K562 (cell line): Measurements from ENCODE around the gene MINAR1. TPM values are rescaled to one million over a fixed set of nuclear protein-coding genes. Genes with fewer than 3 reads are reported as not detected.

Experiments used
- ATAC-seq: fragments of 200-7000 bp; cut with Tn5 transposase; 3 replicates; pipeline ENCODE4 v1.9.1; 2020; ENCODE audit warnings: moderate library complexity
- BruUV-seq: library from RNA; stranded (reverse); fragments of 400-500 nt; replicated peaks from 2 replicates; lab custom pipeline; 2021; lab: Mats Ljungman, UMichigan
- CTCF ChIA-PET: fragments of 300-600 bp; formaldehyde crosslinking; extraction: SDS; loops from one replicate; lab custom pipeline; 2021; ENCODE audit warnings: low intra/inter-chr PET ratio; lab: Yijun Ruan, JAX
- POLR2A ChIA-PET: fragments of 300-600, 350-650 bp; sonication (Branson Sonifier 250); formaldehyde crosslinking; extraction: SDS; loops from one replicate; lab custom pipeline; 2021; ENCODE audit warnings: antibody characterized with exemption, inconsistent platforms; lab: Yijun Ruan, JAX
- DNase-seq, 4 experiments: peaks; one replicate each; pipeline versions ENCODE4 v3.0.0 to v3.0.0-alpha.2; 2011 to 2018; ENCODE audit warnings: low spot score in 3 of 4, mixed read lengths in 3 of 4; ENCODE audit errors: extremely low read depth in 1 of 4
- FAIRE-seq: peaks from 2 replicates; lab custom pipeline; 2011; peaks lifted over from hg19 to GRCh38; lab: Jason Lieb, UNC
- H2AFZ ChIP-seq: 2 replicates; pipeline ENCODE4 v1.6.0; 2011; ENCODE audit warnings: low read depth, low read length, control low read depth, inconsistent platforms
- H3K27ac ChIP-seq: fragments of 200-600 bp; 3 replicates; pipeline ENCODE4 v1.8.0; 2011; ENCODE audit warnings: low read depth, mild to moderate bottlenecking, control low read depth, inconsistent platforms, low read length, moderate library complexity, mixed read lengths; ENCODE audit errors: extremely low read depth
- H3K27me3 ChIP-seq, 2 experiments: fragments of 300-600 bp in 1 of 2; 2 replicates in 1 of 2; 3 replicates in 1 of 2; pipeline versions ENCODE4 v1.6.0 to v1.8.0; 2011; ENCODE audit warnings: inconsistent platforms in 2 of 2, low read length in 2 of 2, mild to moderate bottlenecking in 1 of 2, mixed read lengths in 1 of 2, moderate library complexity in 1 of 2; ENCODE audit not compliant: control insufficient read depth in 2 of 2, insufficient read depth in 2 of 2
- H3K36me3 ChIP-seq: fragments of 300-600 bp; 3 replicates; pipeline ENCODE4 v1.8.0; 2011; ENCODE audit warnings: mild to moderate bottlenecking, low read length, inconsistent platforms; ENCODE audit not compliant: control insufficient read depth, insufficient read depth
- H3K4me1 ChIP-seq, 2 experiments: fragments of 200-600 bp in 1 of 2; replicated peaks in 1 of 2; 2 replicates in 1 of 2; 3 replicates in 1 of 2; pipeline versions ENCODE4 v1.5.1 to v1.8.0; 2011; ENCODE audit warnings: inconsistent platforms in 2 of 2, low read length in 2 of 2, mild to moderate bottlenecking in 1 of 2, mixed read lengths in 1 of 2, moderate library complexity in 1 of 2; ENCODE audit not compliant: control insufficient read depth in 2 of 2, insufficient read depth in 2 of 2
- H3K4me2 ChIP-seq: 2 replicates; pipeline ENCODE4 v1.6.1; 2011; ENCODE audit warnings: low read length, control low read depth, inconsistent platforms, mixed read lengths; ENCODE audit not compliant: insufficient read depth
- H3K4me3 ChIP-seq: fragments of 200-600 bp; sonication (generic), shearing (Covaris generic); 2 replicates; pipeline ENCODE4 v1.5.1; 2016; ENCODE audit warnings: control low read depth, inconsistent platforms
- H3K79me2 ChIP-seq: fragments of 200-600 bp; 3 replicates; pipeline ENCODE4 v1.8.0; 2011; ENCODE audit warnings: low read length, inconsistent platforms; ENCODE audit not compliant: control insufficient read depth, insufficient read depth
- H3K9ac ChIP-seq, 2 experiments: 2 replicates each; pipeline versions ENCODE4 v1.6.0 to v1.6.1; 2011; ENCODE audit warnings: low read depth in 2 of 2, low read length in 2 of 2, control low read depth in 1 of 2, inconsistent platforms in 1 of 2, mild to moderate bottlenecking in 1 of 2, mixed read lengths in 1 of 2; ENCODE audit not compliant: insufficient read depth in 1 of 2
- H3K9me1 ChIP-seq: one replicate; pipeline ENCODE4 v1.6.0; 2011; ENCODE audit warnings: inconsistent platforms, mild to moderate bottlenecking, low read length, moderate library complexity; ENCODE audit not compliant: control insufficient read depth, insufficient read depth
- H3K9me3 ChIP-seq: replicated peaks from 2 replicates; pipeline ENCODE4 v1.5.1; 2011; ENCODE audit warnings: low read depth, low read length, inconsistent platforms; ENCODE audit not compliant: control insufficient read depth, insufficient read depth
- H4K20me1 ChIP-seq: replicated peaks from 2 replicates; pipeline ENCODE4 v1.6.1; 2011; ENCODE audit warnings: low read length, inconsistent platforms, mixed read lengths; ENCODE audit not compliant: control insufficient read depth, insufficient read depth
- E2F6 ChIP-seq, 2 experiments: IDR thresholded peaks; 2 replicates each; pipeline ENCODE4 v1.6.1; 2011; ENCODE audit warnings: borderline replicate concordance in 1 of 2, control low read depth in 1 of 2, low read depth in 1 of 2, low read length in 1 of 2, mild to moderate bottlenecking in 1 of 2, mixed read lengths in 1 of 2, moderate library complexity in 1 of 2; ENCODE audit not compliant: insufficient read depth in 1 of 2, insufficient read length in 1 of 2, poor library complexity in 1 of 2, severe bottlenecking in 1 of 2; ENCODE audit errors: extremely low read depth in 1 of 2
- FUS ChIP-seq: fragments of 200-400 bp; formaldehyde crosslinking; optimal IDR thresholded peaks from 2 replicates; pipeline ENCODE3; 2017; ENCODE audit warnings: low read depth, low read length
- NFRKB ChIP-seq: fragments of 450-650 bp; IDR thresholded peaks from 2 replicates; pipeline ENCODE4 v1.6.1; 2016; ENCODE audit warnings: low read depth
- PKNOX1 ChIP-seq: fragments of 450-650 bp; IDR thresholded peaks from 2 replicates; pipeline ENCODE4 v1.6.1; 2016
- RBFOX2 ChIP-seq: fragments of 200-400 bp; formaldehyde crosslinking; IDR thresholded peaks from 2 replicates; pipeline ENCODE4 v1.6.1; 2017; ENCODE audit warnings: low read depth, mild to moderate bottlenecking, low read length, moderate library complexity
- RNF2 ChIP-seq: sonication (generic); IDR thresholded peaks from 2 replicates; pipeline ENCODE4 v1.6.1; 2016
- SIN3B ChIP-seq: fragments of 450-650 bp; IDR thresholded peaks from 2 replicates; pipeline ENCODE4 v1.6.1; 2017; ENCODE audit warnings: low read depth, mild to moderate bottlenecking, moderate library complexity
- TBP ChIP-seq: optimal IDR thresholded peaks from 2 replicates; pipeline ENCODE3; 2011; ENCODE audit warnings: low read depth, low read length, improper control_type of control experiment
- ZBTB49 ChIP-seq: sonication (generic); formaldehyde crosslinking; IDR thresholded peaks from 2 replicates; pipeline ENCODE4 v1.8.0; 2022; ENCODE audit warnings: missing genetic modification reagents, mild to moderate bottlenecking, borderline replicate concordance
- ZC3H8 ChIP-seq: fragments of 450-650 bp; IDR thresholded peaks from 2 replicates; pipeline ENCODE4 v1.6.1; 2017
- ZNF354B ChIP-seq: fragments of 250-450 bp; sonication (Bioruptor Pico); IDR thresholded peaks from 2 replicates; pipeline ENCODE4 v1.4.0; 2020
- WGBS: fragments of 100-300 bp; shearing (Covaris generic); methylation state at CpG from one replicate; pipeline ENCODE4 v1.1.6; 2016; ENCODE audit warnings: low coverage, mixed read lengths; ENCODE audit not compliant: insufficient coverage; ENCODE audit errors: missing lambda C conversion rate; 5-methylcytosine and 5-hydroxymethylcytosine counted together
- in situ Hi-C: fragments of 300-500 bp; cut with MboI; formaldehyde crosslinking; loops from 4 replicates; pipeline ENCODE4 v1.15.0; 2018; ENCODE audit warnings: inconsistent platforms, mixed read lengths
- intact Hi-C: fragments of 100-400 bp; cut with micrococcal nuclease; formaldehyde crosslinking; loops from 2 replicates; pipeline ENCODE4 v1.14.2; 2022
- polyA plus RNA-seq, 8 experiments: library from polyadenylated mRNA; depleted of rRNA in 4 of 8; stranded (reverse) in 5 of 8; unstranded in 3 of 8; fragments of >200 nt; fragmentation: Nextera tagmentation in 2 of 8; fragmentation: Illumina TruSeq in 1 of 8; extraction: Ambion mirVana in 2 of 8; extraction: Trizol in 1 of 8; gene quantifications; 2 replicates each; pipeline versions ENCODE4 v1.2.1 to v1.2.3, GENCODE V29; 2011 to 2014; ENCODE audit warnings: inconsistent platforms in 1 of 8, missing spikeins in 1 of 8
- total RNA-seq, 7 experiments: library from RNA; depleted of rRNA in 6 of 7; stranded (reverse); fragments of >200 nt in 6 of 7; fragmentation: Illumina TruSeq in 2 of 7; extraction: Trizol in 2 of 7; gene quantifications; 2 replicates each; pipeline versions ENCODE4 v1.2.1 to v1.2.3, GENCODE V29; 2011 to 2021; ENCODE audit warnings: low replicate concordance in 1 of 7

The MINAR1 gene
- total and polyA plus RNA-seq, 9 of the 15 experiments (the other 6 are each of a cell fraction or from before 2014, with no cell fraction given): 0.21 to 1.2 (median 0.52) TPM

GRCh38 chr15:79458491-79458890 is 26.4 kb downstream of the MINAR1 start:
- 6% methylated on average over 6 of the region's 6 CpGs for WGBS
- Histone ChIP-seq H3K4me3 (no peak overlapping the region), H3K9ac (no peak overlapping the region), H3K4me1 (no peaks in the 10 kb centered on the region), H4K20me1 (no peaks in the 10 kb centered on the region; the same call in 1 of the 2 replicates), H3K4me2 (no peak overlapping the region), H3K36me3 (no peaks in the 10 kb centered on the region), H2AFZ (no peak overlapping the region), H3K9me3 (no peaks in the 10 kb centered on the region), H3K27me3 (peaks cover 17 to 45% of the 10 kb centered on the region in 2 experiments; a peak in 4 of 5 replicates), H3K27ac (no peak overlapping the region), H3K9me1 (no peaks in the 10 kb centered on the region), H3K79me2 (no peaks in the 10 kb centered on the region)
- no peak for ATAC-seq
- FAIRE-seq: no peak
- ChIA-PET POLR2A (no interaction called here), CTCF (no interaction called here)
- no TSS peak for BruUV-seq
- in situ Hi-C loops: no loop called here
- intact Hi-C loops: no loop called here
- no peak for DNase-seq
- no peak for TF ChIP-seq PKNOX1
- TF ChIP-seq SIN3B: no peak
- TF ChIP-seq FUS: no peak

- Histone ChIP-seq H3K9me1 (no peaks in the 10 kb centered on the region), H2AFZ (no peak overlapping the region), H3K4me3 (no peak overlapping the region), H3K36me3 (no peaks in the 10 kb centered on the region), H3K27me3 (peaks cover 19 to 45% of the 10 kb centered on the region in 2 experiments), H3K9ac (no peak overlapping the region), H3K9me3 (no peaks in the 10 kb centered on the region), H3K79me2 (no peaks in the 10 kb centered on the region), H4K20me1 (no peaks in the 10 kb centered on the region; the same call in 1 of the 2 replicates), H3K4me2 (no peak overlapping the region), H3K4me1 (no peaks in the 10 kb centered on the region), H3K27ac (no peak overlapping the region)
- no TSS peak for BruUV-seq
- no peak for ATAC-seq
- WGBS: 6% methylated on average over 1 of the region's 1 CpG
- in situ Hi-C loops: no loop called here
- TF ChIP-seq RNF2 (no peak), ZNF354B (CRISPR knock-in tag) (no peak), ZBTB49 (CRISPR knock-in tag) (no peak), ZC3H8 (no peak), E2F6 (IDR thresholded peaks at IDR 0.05; ENCODE audit: borderline replicate concordance in 1 of 2, extremely low read depth in 1 of 2, insufficient read depth in 1 of 2, insufficient read length in 1 of 2, low read depth in 1 of 2, low read length in 1 of 2, poor library complexity in 1 of 2, severe bottlenecking in 1 of 2) (no peak), RBFOX2 (no peak), TBP (no peak), NFRKB (no peak)
- FAIRE-seq: no peak
- ChIA-PET CTCF (no interaction called here), POLR2A (no interaction called here)
- DNase-seq: no peak
- intact Hi-C loops: no loop called here
Measured at GRCh38 chr15:79459666-79460065, 27.5 kb downstream of the MINAR1 start.
